Neural crest cell (in vitro differentiated cells): Measurements from ENCODE around the gene METTL8. TPM values are rescaled to one million over a fixed set of nuclear protein-coding genes. Genes with fewer than 3 reads are reported as not detected.

Experiments
- DNase-seq: peaks from one replicate; pipeline ENCODE4 v3.0.0; 2021; ENCODE audit warnings: low read depth, mixed read lengths, low spot score
- H3K27ac Mint-ChIP-seq: one replicate; pipeline ENCODE4 v1.8.0; 2021; ENCODE audit warnings: mild to moderate bottlenecking, mixed read lengths; ENCODE audit not compliant: unreplicated experiment
- H3K27me3 Mint-ChIP-seq: 2 replicates; pipeline ENCODE4 v1.8.0; 2021; ENCODE audit warnings: low read depth, mild to moderate bottlenecking, mixed read lengths
- H3K36me3 Mint-ChIP-seq: 2 replicates; pipeline ENCODE4 v1.8.0; 2021; ENCODE audit warnings: low read depth, mild to moderate bottlenecking, mixed read lengths
- H3K4me1 Mint-ChIP-seq: 2 replicates; pipeline ENCODE4 v1.8.0; 2021; ENCODE audit warnings: mixed read lengths
- H3K4me3 Mint-ChIP-seq: one replicate; pipeline ENCODE4 v1.8.0; 2021; ENCODE audit warnings: mild to moderate bottlenecking, mixed read lengths
- H3K9me3 Mint-ChIP-seq: 2 replicates; pipeline ENCODE4 v1.8.0; 2021; ENCODE audit warnings: mixed read lengths
- total RNA-seq: library from RNA; stranded (reverse); gene quantifications from 2 replicates; pipeline ENCODE4 v1.2.1, GENCODE V29; 2021
- TF ChIP-seq, protein P1 (sequence below): fragments of 200-600 bp; sonication (generic); conservative IDR thresholded peaks from 2 replicates; pipeline ENCODE4 v1.5.0; 2021; ENCODE audit warnings: antibody characterized with exemption, mild to moderate bottlenecking

The METTL8 gene
- total RNA-seq, 1 donor from 2014 or later: 21.6 TPM

DNA sequence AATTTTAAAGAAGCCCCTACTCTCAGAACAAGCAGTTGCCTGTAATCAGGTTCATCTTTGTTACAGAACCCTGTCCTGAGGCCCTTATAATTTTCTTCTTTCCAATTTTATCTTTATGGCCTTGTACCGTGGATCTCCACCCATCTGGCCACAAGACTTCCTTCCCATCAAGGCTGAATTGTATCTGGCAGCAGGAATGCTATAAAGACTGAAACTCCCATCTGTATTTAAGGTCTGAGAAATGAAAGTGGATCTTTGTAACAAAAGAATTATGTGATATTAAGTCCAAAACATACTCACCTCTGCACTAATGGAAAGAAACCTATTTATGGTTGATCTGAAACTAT, 91.8 kb downstream of the METTL8 start:
- no peak for DNase-seq
- Mint-ChIP-seq H3K4me3 (no peak overlapping the region), H3K27me3 (no peaks in the 10 kb centered on the region), H3K4me1 (peaks cover 6% of the 10 kb centered on the region), H3K9me3 (no peaks in the 10 kb centered on the region), H3K27ac (no peak overlapping the region), H3K36me3 (no peaks in the 10 kb centered on the region)
- TF ChIP-seq, protein P1, sequence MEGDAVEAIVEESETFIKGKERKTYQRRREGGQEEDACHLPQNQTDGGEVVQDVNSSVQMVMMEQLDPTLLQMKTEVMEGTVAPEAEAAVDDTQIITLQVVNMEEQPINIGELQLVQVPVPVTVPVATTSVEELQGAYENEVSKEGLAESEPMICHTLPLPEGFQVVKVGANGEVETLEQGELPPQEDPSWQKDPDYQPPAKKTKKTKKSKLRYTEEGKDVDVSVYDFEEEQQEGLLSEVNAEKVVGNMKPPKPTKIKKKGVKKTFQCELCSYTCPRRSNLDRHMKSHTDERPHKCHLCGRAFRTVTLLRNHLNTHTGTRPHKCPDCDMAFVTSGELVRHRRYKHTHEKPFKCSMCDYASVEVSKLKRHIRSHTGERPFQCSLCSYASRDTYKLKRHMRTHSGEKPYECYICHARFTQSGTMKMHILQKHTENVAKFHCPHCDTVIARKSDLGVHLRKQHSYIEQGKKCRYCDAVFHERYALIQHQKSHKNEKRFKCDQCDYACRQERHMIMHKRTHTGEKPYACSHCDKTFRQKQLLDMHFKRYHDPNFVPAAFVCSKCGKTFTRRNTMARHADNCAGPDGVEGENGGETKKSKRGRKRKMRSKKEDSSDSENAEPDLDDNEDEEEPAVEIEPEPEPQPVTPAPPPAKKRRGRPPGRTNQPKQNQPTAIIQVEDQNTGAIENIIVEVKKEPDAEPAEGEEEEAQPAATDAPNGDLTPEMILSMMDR: no peak

DNA sequence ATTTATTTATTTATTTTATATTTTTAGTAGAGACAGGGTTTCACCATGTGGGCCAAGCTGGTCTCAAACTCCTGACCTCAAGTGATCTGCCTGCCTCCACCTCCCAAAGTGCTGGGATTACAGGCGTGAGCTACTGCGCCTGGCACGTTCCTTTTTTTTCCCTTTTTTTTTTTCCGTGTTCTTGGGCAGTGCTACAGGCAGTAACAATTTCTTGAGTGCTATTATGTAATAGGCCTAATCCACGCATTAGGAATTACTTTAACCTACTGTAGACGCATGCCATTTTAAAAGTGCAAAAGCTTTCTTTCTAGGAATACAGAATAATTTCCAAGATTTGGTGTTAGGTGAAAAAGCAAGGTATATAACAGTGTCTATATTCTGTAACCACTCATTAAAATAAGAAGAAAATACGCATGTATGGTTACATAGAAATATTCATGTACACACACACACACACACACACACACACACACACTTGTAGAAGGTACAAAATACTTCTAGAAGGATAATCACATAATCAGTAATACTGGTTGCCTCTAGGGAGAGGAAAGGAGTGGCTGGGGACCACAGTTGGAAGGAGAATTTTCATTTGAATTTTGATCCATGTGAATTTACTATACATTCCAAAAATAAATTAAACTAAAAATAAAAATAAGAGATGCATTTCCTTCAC, 92.3 kb downstream of the METTL8 start:
- TF ChIP-seq, protein P1: no peak
- H3K9me3 Mint-ChIP-seq: no peaks in the 10 kb centered on the region
- H3K4me1 Mint-ChIP-seq: peaks cover 6% of the 10 kb centered on the region
- H3K27me3 Mint-ChIP-seq: no peaks in the 10 kb centered on the region
- DNase-seq: no peak
- no peak overlapping the region for H3K27ac Mint-ChIP-seq
- no peaks in the 10 kb centered on the region for H3K36me3 Mint-ChIP-seq
- H3K4me3 Mint-ChIP-seq: no peak overlapping the region

DNA sequence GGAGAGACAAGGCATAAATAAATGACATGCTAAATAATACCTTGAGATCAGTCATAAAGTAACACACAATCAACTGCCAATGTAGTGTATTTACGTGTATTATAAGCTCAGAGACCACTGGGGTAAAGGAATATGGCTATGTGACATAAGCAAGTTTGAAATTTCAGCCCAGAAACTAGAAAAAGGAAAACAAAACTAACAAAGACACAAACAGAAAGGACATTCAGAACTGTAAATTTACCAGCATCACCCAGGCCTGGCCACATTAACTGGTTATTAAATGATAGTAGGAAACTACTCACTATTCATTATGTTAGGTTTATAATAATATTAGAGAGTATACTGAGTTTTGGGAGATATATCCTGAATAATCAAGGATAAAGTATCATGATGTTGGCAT, 98.8 kb downstream of the METTL8 start:
- Mint-ChIP-seq H3K27me3 (no peaks in the 10 kb centered on the region), H3K36me3 (no peaks in the 10 kb centered on the region), H3K9me3 (no peaks in the 10 kb centered on the region), H3K27ac (no peak overlapping the region), H3K4me3 (no peak overlapping the region), H3K4me1 (peaks cover 16% of the 10 kb centered on the region)
- TF ChIP-seq, protein P1: no peak
- DNase-seq: no peak

DNA sequence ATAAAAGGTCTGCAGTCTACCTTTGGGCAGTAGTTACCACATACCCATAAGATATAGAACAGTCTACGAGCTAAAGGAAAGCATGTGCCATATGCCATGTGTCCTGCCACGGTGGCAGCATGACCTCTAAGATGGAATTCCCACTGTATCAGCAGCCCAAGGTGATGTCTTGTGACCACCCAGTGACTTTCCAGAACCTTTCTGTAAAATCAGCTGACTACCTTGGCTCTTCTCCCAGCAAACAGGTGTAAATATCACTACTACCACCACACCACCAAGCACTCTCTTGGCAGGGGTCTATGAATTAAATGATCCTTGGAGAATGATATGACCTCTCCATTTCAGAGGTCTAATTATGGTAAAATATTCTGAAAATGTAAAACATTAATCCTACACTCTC, 99.6 kb downstream of the METTL8 start:
- TF ChIP-seq, protein P1: no peak
- no peaks in the 10 kb centered on the region for H3K36me3 Mint-ChIP-seq
- H3K27me3 Mint-ChIP-seq: no peaks in the 10 kb centered on the region
- no peak for DNase-seq
- peaks cover 14% of the 10 kb centered on the region for H3K4me1 Mint-ChIP-seq
- H3K27ac Mint-ChIP-seq: no peak overlapping the region
- H3K9me3 Mint-ChIP-seq: no peaks in the 10 kb centered on the region
- no peak overlapping the region for H3K4me3 Mint-ChIP-seq

DNA sequence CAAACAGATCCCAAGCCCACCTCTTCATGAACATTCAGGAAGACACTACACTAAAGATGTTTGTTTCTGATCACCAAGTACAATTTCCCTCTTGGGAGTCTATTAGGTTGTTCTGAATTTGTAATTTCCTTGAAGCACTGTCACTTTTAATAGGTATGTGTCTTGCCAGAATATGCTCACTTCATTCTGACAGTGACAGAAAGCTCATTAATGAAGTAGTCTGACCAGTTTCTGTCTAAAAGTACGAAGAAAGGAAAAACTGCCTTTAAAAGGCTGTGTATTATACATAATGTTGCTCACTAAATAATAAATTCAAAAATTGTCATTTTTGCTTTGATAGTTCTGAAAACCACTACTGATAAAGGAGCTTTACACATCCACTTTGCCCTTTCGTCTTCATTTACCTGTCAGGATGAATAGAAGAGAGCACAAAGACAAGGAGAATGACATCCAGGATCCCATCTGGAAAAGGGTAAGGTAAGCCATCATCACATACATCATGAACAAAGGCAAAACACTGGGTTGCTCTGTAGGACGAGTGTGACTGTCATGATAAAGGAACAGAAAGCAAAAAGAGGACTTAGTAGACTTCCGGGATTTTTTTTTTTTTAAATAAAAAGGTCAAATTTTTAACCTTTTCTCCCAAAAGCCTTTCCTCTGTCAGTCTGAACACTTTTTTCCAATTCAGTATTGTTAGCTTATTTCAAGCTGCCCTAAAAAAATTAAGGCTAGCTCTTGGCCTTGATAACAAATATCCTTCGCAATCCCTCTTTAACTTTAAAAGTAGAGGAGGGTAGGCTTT, 103.4 kb downstream of the METTL8 start:
- no peak for DNase-seq
- no peaks in the 10 kb centered on the region for H3K27me3 Mint-ChIP-seq
- no peaks in the 10 kb centered on the region for H3K9me3 Mint-ChIP-seq
- TF ChIP-seq, protein P1: no peak
- peaks cover 11% of the 10 kb centered on the region for H3K4me1 Mint-ChIP-seq
- no peaks in the 10 kb centered on the region for H3K36me3 Mint-ChIP-seq
- no peak overlapping the region for H3K27ac Mint-ChIP-seq
- H3K4me3 Mint-ChIP-seq: no peak overlapping the region
